IPS DF 19.7 (cell line): ENCODE measurements around the gene GRID2IP.

Source experiments
- DNase-seq: peaks from one replicate; pipeline ENCODE4 v3.0.0-alpha.2; 2013; ENCODE audit warnings: low read depth, low spot score

GRID2IP gene

DNA sequence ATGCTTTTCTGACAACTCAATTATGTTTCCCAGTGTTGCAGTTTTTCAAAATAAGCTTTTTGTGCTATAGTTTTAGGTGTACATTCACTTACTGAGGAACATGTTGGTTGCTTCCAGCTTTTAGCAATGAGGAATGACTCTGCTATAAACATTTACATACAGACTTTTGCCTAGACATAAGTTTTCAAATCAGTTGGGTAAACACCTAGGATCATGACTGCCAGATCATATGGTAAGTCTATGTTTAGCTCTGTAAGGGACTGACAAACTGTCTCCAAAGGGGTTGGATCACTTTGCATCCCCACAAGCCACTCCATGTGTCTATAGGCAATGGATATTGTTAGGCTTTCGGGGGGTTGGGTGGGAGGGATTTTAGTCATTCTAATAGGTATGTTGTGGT is 10.8 kb upstream of the GRID2IP start:
- DNase-seq: no peak

- DNase-seq: no peak
These were observed 8.6 kb upstream of the GRID2IP start for GRCh38 chr7:6559896-6560295.

DNA sequence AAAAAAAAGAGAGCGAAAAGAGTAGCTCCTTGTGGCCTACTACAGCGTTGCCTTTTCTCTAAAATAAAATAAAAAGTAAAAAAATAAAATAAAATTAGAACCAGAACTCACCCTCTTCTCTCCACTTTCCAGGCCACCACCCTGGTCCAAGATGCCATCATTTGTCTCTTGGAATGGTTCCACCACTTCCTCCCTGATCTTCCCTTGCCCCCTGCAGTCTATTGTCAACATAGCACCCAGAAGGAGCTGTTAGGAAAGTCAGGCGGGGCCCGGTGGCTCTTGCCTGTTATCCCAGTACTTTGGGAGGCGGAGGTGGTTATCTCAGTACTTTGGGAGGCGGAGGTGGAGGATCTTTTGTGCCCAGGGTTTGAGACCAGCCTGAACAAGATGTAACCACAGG is 7.6 kb upstream of the GRID2IP start:
- no peak for DNase-seq

DNA sequence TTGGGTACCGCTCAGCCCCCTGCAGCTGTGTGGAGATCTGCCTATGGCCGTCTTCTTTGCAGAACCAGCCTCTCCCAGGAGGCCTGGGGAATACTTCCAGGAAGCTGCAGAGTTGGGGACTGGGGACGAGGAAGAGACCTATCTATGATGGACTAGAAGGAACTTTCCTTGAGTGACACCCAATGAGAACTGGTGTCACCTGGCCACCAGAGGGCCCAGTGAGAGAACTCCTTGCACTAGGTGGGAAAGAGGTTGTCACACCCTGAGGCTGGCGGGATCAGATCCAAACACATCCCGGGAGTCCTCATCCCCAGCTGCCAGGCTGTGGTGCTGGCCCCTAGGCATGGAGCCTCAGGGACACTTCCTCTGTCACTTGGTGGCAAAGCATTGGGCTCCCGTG is 4.9 kb upstream of the GRID2IP start:
- no peak for DNase-seq

DNA sequence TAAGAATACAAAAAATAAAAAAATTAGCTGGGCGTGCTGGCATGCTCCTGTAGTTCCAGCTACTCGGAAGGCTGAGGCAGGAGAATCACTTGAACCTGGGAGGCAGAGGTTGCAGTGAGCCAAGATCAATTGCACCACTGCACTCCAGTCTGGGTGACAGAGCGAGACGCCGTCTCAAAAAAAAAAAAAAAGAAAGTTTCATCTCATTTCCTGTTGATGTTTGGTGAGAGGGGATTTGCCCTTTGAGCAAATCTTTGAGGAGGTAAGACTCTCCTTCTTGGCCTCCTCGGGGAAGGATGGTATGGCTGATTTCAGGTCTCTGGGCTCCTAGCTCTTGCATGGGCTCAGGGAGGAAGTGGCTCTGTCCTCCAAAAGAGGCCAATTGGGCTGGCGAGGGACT is 3.6 kb upstream of the GRID2IP start:
- DNase-seq: no peak

DNA sequence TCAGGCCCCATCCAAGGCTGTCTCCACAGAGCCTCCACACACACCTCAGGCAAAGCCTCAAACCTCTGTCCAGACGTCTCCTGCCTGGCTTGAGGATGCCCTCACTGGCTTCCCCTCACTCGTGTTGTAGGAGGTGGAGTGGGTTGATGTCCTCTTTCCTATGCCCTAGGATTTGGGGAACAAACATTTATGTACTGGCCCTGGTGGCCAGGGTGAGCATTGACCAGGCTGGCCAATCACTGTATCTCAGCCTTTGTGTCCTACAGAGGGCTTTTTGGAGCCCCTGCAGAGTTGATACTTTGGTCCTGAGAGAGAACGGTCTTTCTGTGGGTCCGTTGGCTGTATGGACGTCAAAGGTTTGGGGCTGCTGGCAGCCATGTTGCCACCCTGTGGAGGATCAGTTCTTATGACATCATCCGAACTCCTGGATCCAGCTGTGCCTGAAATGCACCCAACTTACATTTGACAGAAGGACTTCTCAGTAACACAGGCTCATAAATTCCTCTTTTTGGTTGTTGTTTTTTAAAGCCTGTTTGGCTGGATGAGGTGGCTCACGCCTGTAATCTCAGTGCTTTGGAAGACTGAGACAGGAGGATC is 2.3 kb upstream of the GRID2IP start:
- no peak for DNase-seq

DNA sequence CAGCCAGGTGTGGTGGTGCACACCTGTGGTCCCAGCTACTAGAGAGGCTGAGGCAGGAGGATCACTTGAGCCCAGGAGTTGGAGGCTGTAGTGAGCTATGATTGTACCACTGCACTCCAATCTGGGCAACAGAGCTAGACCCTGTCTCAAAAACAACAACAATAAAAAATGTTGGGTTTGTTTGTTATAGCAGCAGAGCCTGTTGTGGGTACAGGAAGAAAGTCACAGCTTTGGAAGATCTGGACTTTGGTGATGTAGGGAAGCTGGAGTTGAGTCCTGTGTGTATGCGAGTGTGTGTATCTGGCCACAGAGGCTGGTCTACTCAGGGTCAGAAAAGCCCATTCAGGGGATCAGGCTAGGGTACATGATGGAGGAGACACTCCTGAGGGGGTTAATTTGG is 3.9 kb downstream of the GRID2IP start:
- DNase-seq: no peak

- no peak for DNase-seq
These were observed 4.6 kb downstream of the GRID2IP start for GRCh38 chr7:6546498-6547251.

DNA sequence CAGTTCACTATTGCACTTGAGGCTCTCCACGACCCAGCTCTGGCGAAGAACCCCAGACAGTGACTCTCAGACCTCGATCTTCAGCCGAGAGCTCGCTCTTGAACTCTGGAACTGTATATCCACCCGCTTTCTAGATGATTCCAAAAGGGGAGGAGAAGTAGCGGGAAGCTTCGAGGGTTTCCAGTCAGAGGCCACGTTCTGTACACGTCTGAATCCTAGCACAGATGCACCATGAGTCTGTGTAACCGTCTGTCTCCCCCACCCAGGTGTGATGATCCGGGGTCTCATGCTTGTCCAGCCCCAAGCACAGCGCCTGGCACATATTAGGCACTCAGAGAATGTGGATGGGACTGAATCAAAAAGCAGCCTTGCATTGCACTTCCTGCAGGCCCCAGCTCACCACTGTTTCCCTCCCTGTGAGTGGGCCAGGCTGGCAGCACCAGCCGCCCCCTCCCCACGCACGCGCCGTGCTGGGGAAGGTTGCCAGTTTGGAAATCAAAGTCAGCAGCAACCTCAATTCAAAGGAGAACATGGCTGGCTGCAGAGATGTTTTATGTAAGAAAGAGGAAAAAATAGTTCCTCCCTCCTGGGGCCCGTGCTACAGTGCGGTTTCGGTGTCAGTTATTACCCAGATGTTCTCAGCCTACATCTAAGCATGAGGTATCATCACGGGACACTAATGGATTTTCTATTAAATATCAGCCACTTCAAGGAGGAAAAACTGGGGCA is 5.7 kb downstream of the GRID2IP start:
- DNase-seq: no peak

- no peak for DNase-seq
These were observed 8.9 kb downstream of the GRID2IP start for GRCh38 chr7:6542368-6542767.

- DNase-seq: no peak
These were observed 14.7 kb downstream of the GRID2IP start for GRCh38 chr7:6536262-6537260.

DNA sequence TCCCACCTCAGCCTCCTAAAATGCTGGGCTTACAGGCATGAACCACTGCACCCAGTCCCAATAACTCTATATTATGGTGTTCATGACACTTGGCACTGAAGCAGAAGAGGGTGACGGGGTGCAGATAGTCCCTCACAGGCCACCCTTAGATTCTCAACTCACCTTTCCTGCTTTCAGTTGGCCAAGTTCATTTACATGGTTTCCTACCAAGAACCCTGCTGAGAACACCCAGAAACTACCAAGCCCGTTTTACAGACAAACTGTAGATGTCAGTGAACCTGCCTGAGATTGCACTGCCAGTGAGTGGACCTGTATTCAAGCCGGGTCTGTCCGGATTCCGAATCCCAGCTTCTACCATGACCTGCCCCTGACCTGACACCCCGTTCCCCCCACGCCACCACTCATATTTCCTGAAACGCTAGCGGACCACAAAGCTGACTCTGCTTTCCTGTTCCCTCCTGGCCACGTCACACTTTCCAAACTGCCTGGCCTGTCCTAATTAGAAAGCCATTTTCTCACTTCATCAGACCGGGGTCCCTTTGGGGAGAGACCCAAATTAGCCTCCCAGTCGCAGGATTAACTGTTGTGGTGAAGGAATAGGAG is 17.3 kb downstream of the GRID2IP start:
- no peak for DNase-seq

- no peak for DNase-seq
These were observed 18.7 kb downstream of the GRID2IP start for GRCh38 chr7:6532516-6532915.

DNA sequence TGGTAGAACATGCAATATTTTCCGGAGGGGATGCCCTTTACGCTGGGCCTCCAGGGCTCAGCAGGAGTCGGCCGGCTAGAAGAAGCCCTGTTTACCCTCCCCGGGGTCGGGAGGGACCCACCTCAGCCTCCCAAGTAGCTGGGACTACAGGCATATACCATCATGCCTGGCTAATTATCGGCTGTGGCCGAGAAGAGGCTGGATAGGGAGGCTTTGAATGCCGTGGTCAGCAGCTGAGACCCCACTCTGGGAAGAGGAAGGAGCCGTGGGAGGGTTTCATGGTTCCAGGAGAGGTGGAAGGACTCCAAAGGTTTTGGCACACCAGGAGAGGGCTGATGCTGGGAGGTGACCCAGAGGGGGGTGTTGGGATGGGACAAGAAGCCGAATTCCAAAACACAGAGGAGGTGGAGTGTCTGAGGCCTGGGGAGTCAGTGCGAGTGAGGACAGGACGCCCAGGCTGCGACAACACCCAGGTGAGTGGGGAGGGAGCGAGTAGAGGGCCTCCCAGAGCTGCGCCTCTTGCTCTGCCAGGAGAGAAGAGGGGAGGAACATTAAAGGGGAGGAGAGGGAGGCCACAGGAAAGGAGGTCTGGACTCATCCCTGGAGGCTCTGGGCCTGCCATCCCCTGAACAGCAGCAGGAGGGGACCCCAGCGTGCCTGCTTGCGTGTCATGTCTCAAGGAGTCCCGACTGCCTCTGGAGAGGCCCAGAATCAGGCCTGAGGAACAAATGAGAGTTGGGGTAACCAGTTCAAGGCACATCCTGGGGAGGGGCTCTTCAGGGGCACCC is 19.6 kb downstream of the GRID2IP start:
- no peak for DNase-seq

DNA sequence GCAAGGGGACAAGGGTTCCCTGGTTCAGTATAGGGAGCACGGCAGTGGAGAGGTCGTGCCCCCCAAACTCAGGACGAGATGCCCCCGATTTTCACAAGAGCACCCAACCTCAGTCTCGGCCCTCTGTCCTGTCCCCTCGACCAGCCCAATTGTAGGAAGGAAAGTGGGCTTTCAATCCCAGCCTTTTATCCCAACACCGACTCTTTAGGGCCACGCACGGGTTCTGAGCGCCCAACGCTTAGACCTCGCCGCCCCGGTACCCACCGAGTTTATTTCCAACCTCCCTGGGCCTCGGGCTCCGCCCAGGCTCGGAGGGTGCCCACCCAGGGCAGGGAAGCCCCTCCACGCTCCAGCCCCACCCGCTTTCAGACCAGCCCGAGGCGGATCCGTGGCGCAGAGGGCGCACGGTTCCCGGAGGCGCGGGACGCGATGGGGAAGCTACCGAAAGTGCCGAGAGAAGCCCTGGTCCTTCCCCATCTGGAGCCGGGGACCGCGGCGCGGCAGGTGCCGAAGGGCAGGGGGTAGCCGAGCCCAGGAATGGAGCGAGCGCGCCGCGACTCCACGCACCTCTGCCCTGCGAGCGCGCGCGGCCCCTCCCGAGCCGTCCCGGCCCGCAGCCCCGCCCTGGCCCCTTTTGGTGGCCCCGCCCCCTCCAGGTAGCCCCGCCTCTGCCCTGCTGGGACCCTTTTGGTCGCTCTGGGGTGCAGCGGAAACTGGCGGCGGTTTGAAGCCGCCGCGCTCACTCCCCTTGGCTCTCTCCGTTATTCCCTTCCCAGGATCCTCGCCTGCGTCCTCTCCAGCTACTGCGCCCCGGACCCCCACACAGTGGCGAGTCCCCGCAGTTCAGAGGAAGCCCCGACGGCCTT is 20.4 kb downstream of the GRID2IP start:
- DNase-seq: no peak

DNA sequence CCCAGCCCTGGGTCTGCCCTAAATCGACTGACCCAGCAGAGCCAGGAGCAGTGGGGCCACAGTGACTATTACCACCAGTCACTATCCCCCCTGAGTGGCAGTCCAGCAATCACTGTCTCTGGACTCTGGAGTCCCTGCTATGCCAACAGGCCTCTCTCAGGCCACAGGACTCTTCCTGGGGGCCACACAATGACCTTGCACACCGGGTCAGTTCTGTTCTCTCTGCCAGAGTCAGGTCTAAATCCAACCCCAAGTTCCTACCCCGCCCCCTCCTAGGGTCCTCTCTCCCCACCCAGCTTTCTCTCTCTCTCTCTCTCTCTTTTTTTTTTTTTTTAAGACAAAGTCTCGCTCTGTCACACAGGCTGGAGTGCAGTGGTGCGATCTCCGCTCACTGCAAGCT is 21.6 kb downstream of the GRID2IP start:
- DNase-seq: no peak

DNA sequence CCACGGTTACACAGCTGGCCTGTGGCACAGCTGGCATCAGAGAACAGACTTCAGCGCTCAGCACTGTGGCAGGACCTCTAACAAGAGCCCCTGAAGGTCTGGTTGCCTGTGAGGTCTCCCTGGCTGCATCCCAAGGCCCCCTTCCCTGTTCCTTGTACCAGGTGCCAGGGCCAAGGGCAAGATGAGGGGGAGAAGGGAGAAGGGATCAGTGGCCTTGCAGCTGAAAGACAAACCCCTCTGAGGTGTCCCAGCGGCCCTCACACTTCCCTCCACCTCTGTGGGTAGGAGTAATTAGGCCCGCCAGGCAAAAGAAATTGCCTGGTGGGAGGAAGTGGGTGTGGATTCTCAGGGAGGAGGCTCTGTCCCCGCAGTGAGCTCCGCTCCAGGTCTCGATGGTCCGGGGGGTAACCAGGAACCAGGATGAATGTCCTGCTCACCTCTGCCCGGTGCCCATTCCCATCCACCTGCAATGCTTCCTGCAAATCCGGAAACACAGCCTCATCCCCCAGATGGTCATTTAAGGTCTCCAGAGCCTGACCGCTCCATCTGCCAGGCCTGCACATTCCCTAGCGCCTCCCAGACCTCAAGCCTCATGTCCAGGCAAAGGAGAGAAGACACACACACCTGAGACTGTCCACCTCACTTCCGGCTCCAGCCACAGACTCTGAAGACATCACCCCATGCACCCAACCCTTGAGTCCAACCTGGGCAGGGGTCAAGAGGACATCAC is 22.7 kb downstream of the GRID2IP start:
- DNase-seq: no peak

- no peak for DNase-seq
These were observed 24.3 kb downstream of the GRID2IP start for GRCh38 chr7:6526997-6527378.
